ENCODE results near the gene KIF3C. TPM values are rescaled to one million over a fixed set of nuclear protein-coding genes. Genes with fewer than 3 reads are reported as not detected.

Gene KIF3C
- total and polyA plus RNA-seq, 2 experiments from 2014 or later = 5.4 to 5.6 TPM

GRCh38 chr2:25929789-25930473 is 52.4 kb downstream of the KIF3C start:
- Histone ChIP-seq H3K36me3 (no peaks in the 10 kb centered on the region), H3K27ac (no peak overlapping the region), H3K27me3 (no peaks in the 10 kb centered on the region), H3K4me1 (ENCODE audit: low read depth) (no peaks in the 10 kb centered on the region), H3K9me3 (ENCODE audit: low read depth) (no peaks in the 10 kb centered on the region), H3K4me3 (no peak overlapping the region)
- no peak for DNase-seq (ENCODE audit: low read depth in 1 of 2, low spot score in 1 of 2)
- TF ChIP-seq CTCF (IDR thresholded peaks at IDR 0.05; ENCODE audit: low read depth, low read length) = no peak

- no peak overlapping the region for H3K27ac ChIP-seq
- DNase-seq (ENCODE audit: low read depth in 1 of 2, low spot score in 1 of 2) = no peak
- no peak overlapping the region for H3K4me3 ChIP-seq
- H3K36me3 ChIP-seq = no peaks in the 10 kb centered on the region
- H3K9me3 ChIP-seq (ENCODE audit: low read depth) = no peaks in the 10 kb centered on the region
- no peaks in the 10 kb centered on the region for H3K27me3 ChIP-seq
- TF ChIP-seq CTCF (IDR thresholded peaks at IDR 0.05; ENCODE audit: low read depth, low read length) = no peak
- no peaks in the 10 kb centered on the region for H3K4me1 ChIP-seq (ENCODE audit: low read depth)
These were observed 53.6 kb downstream of the KIF3C start for GRCh38 chr2:25928668-25929067.

GRCh38 chr2:25926984-25927756 is 55.1 kb downstream of the KIF3C start:
- no peak overlapping the region for H3K27ac ChIP-seq
- H3K4me1 ChIP-seq (ENCODE audit: low read depth) = no peaks in the 10 kb centered on the region
- no peak for TF ChIP-seq CTCF (IDR thresholded peaks at IDR 0.05; ENCODE audit: low read depth, low read length)

GRCh38 chr2:25922501-25922900 is 59.8 kb downstream of the KIF3C start:
- Histone ChIP-seq H3K4me1 (ENCODE audit: low read depth) (no peaks in the 10 kb centered on the region), H3K27ac (no peak overlapping the region), H3K36me3 (no peaks in the 10 kb centered on the region), H3K9me3 (ENCODE audit: low read depth) (no peaks in the 10 kb centered on the region), H3K27me3 (no peaks in the 10 kb centered on the region), H3K4me3 (no peak overlapping the region)
- DNase-seq (ENCODE audit: low read depth in 1 of 2, low spot score in 1 of 2) = no peak
- no peak for TF ChIP-seq CTCF (IDR thresholded peaks at IDR 0.05; ENCODE audit: low read depth, low read length)

More at GRCh38 chr2:25926984-25927756, 55.1 kb downstream of the KIF3C start:
- H3K36me3 ChIP-seq = no peaks in the 10 kb centered on the region
- no peaks in the 10 kb centered on the region for H3K9me3 ChIP-seq (ENCODE audit: low read depth)
- DNase-seq (ENCODE audit: low read depth in 1 of 2, low spot score in 1 of 2) = no peak
- no peak overlapping the region for H3K4me3 ChIP-seq
- H3K27me3 ChIP-seq = no peaks in the 10 kb centered on the region

GRCh38 chr2:25920786-25921415 is 61.4 kb downstream of the KIF3C start:
- Histone ChIP-seq H3K36me3 (no peaks in the 10 kb centered on the region), H3K27ac (no peak overlapping the region), H3K27me3 (no peaks in the 10 kb centered on the region), H3K4me1 (ENCODE audit: low read depth) (no peaks in the 10 kb centered on the region), H3K4me3 (no peak overlapping the region), H3K9me3 (ENCODE audit: low read depth) (no peaks in the 10 kb centered on the region)
- TF ChIP-seq CTCF (IDR thresholded peaks at IDR 0.05; ENCODE audit: low read depth, low read length) = no peak
- no peak for DNase-seq (ENCODE audit: low read depth in 1 of 2, low spot score in 1 of 2)
